DOHH2 (cell line): ENCODE results near the gene SYT11.

Source experiments
- EZH2phosphoT487 ChIP-seq: fragments of 200-600 bp; sonication (generic); IDR thresholded peaks from 2 replicates; pipeline ENCODE4 v1.6.1; 2017; ENCODE audit warnings: borderline replicate concordance, mild to moderate bottlenecking, antibody characterized with exemption, low read length, moderate library complexity, mixed read lengths
- TF ChIP-seq, protein P1 (sequence below): fragments of 200-600 bp; sonication (generic); IDR thresholded peaks from one replicate; pipeline ENCODE4 v1.5.1; 2014; ENCODE audit warnings: antibody characterized with exemption, mild to moderate bottlenecking, low read depth, low read length; ENCODE audit not compliant: poor library complexity, severe bottlenecking

DNA sequence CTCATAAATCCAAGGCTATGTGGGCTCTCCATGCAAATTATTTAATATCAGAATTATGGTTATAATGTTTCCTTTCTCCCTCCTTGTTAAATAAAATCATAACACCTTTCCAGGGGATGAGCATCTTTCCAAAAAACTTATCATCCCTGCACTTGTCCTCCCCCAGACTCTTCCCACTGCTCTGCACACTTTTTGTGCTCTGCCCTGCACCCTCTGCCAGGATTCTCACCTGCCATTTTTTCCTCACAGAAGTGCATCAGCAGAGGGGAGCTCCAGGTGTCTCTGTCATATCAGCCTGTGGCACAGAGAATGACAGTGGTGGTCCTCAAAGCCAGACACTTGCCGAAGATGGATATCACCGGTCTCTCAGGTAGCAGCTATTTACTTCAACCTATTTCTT, 20.9 kb downstream of the SYT11 start:
- TF ChIP-seq, protein P1, sequence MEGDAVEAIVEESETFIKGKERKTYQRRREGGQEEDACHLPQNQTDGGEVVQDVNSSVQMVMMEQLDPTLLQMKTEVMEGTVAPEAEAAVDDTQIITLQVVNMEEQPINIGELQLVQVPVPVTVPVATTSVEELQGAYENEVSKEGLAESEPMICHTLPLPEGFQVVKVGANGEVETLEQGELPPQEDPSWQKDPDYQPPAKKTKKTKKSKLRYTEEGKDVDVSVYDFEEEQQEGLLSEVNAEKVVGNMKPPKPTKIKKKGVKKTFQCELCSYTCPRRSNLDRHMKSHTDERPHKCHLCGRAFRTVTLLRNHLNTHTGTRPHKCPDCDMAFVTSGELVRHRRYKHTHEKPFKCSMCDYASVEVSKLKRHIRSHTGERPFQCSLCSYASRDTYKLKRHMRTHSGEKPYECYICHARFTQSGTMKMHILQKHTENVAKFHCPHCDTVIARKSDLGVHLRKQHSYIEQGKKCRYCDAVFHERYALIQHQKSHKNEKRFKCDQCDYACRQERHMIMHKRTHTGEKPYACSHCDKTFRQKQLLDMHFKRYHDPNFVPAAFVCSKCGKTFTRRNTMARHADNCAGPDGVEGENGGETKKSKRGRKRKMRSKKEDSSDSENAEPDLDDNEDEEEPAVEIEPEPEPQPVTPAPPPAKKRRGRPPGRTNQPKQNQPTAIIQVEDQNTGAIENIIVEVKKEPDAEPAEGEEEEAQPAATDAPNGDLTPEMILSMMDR: no peak
- TF ChIP-seq EZH2phosphoT487: no peak
